PC-9 (cell line): ENCODE results near the gene ATP7B. TPM values are rescaled to one million over a fixed set of nuclear protein-coding genes. Genes with fewer than 3 reads are reported as not detected.

ENCODE experiments used
- BruUV-seq: library from RNA; stranded (reverse); fragments of 400-500 nt; replicated peaks from 2 replicates; lab custom pipeline; 2021; lab: Mats Ljungman, UMichigan
- CTCF ChIA-PET: fragments of 300-600 bp; sonication (Branson Sonifier 250); formaldehyde crosslinking; loops from one replicate; lab custom pipeline; 2022; ENCODE audit warnings: antibody characterized with exemption; lab: Charles Lee
- POLR2A ChIA-PET: fragments of 300-600 bp; sonication (Branson Sonifier 250); formaldehyde crosslinking; loops from one replicate; lab custom pipeline; 2022; ENCODE audit warnings: antibody characterized with exemption; ENCODE audit not compliant: unreplicated experiment; lab: Charles Lee
- DNase-seq, 2 experiments: peaks; one replicate each; pipeline versions ENCODE4 v3.0.0 to v3.0.0-alpha.2; 2015 to 2022; ENCODE audit warnings: mixed read lengths in 1 of 2
- H2AFZ ChIP-seq: fragments of 200-600 bp; sonication (generic); 2 replicates; pipeline ENCODE4 v1.8.1; 2017; ENCODE audit warnings: antibody characterized with exemption
- H3F3A ChIP-seq: fragments of 200-600 bp; sonication (generic); 2 replicates; pipeline ENCODE4 v1.8.1; 2017; ENCODE audit warnings: antibody characterized with exemption, mild to moderate bottlenecking, low read depth; ENCODE audit not compliant: insufficient read depth
- H3K27ac ChIP-seq: fragments of 200-600 bp; sonication (generic); 2 replicates; pipeline ENCODE4 v1.6.1; 2016; ENCODE audit warnings: mixed run types
- H3K27me3 ChIP-seq: fragments of 200-600 bp; sonication (generic); 2 replicates; pipeline ENCODE4 v1.6.1; 2016; ENCODE audit warnings: low read depth, mixed run types; ENCODE audit not compliant: insufficient read depth
- H3K36me3 ChIP-seq: fragments of 200-600 bp; sonication (generic); 2 replicates; pipeline ENCODE4 v1.6.1; 2016; ENCODE audit warnings: low read depth, mixed run types
- H3K4me1 ChIP-seq: fragments of 200-600 bp; sonication (generic); replicated peaks from 2 replicates; pipeline ENCODE4 v1.6.1; 2016; ENCODE audit warnings: mixed run types; ENCODE audit not compliant: insufficient read depth
- H3K4me2 ChIP-seq: fragments of 200-600 bp; sonication (generic); 2 replicates; pipeline ENCODE4 v1.6.1; 2017; ENCODE audit warnings: mixed run types
- H3K4me3 ChIP-seq: fragments of 200-600 bp; sonication (generic); 2 replicates; pipeline ENCODE4 v1.6.1; 2016; ENCODE audit warnings: mixed run types
- H3K79me2 ChIP-seq: fragments of 200-600 bp; sonication (generic); 2 replicates; pipeline ENCODE4 v1.6.1; 2017; ENCODE audit warnings: low read depth, mixed run types
- H3K9me2 ChIP-seq: fragments of 200-600 bp; sonication (generic); 2 replicates; pipeline ENCODE4 v1.8.1; 2017; ENCODE audit warnings: mild to moderate bottlenecking; ENCODE audit not compliant: insufficient read depth
- H3K9me3 ChIP-seq: fragments of 200-600 bp; sonication (generic); 2 replicates; pipeline ENCODE4 v1.8.1; 2016; ENCODE audit warnings: low read depth; ENCODE audit not compliant: insufficient read depth
- H4K20me1 ChIP-seq: fragments of 200-600 bp; sonication (generic); 2 replicates; pipeline ENCODE4 v1.8.1; 2017; ENCODE audit not compliant: insufficient read depth
- EZH2 ChIP-seq: fragments of 200-600 bp; sonication (generic); IDR thresholded peaks from 2 replicates; pipeline ENCODE4 v1.8.0; 2017; ENCODE audit warnings: antibody characterized with exemption, low read depth
- intact Hi-C: fragments of 100-400 bp; cut with micrococcal nuclease; formaldehyde crosslinking; loops from one replicate; pipeline ENCODE4 v1.10.0; 2022; ENCODE audit not compliant: unreplicated experiment
- total RNA-seq: library from RNA; stranded (reverse); gene quantifications from 2 replicates; pipeline ENCODE4 v1.2.3, GENCODE V29; 2021
- TF ChIP-seq, protein P1 (sequence below): fragments of 200-600 bp; sonication (generic); conservative IDR thresholded peaks from 2 replicates; pipeline ENCODE4 v1.6.1; 2017; ENCODE audit warnings: mixed run types, antibody characterized with exemption, mild to moderate bottlenecking, moderate library complexity

The ATP7B gene
- total RNA-seq, 1 experiment from 2014 or later: 1.2 TPM

DNA sequence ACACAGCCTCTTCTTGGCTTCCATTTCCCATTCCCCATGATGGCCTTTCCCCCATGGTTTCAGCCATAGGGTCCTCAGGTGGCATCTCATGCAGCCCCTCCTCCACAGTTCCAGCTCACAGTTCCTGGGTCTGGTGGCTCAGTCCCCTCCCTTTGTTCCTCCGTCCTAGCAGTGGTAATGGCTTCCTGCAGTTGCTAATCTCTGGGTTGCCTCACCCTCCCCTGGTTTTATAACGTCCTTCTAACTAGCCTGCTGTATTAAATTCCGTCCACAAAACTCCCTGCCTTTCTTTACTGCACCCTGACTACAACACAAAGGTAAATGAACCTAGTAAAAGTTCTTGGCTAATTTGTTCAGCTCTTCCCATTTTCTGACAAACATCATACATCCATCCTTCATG is 118.6 kb downstream of the ATP7B start:
- DNase-seq: no peak
- H4K20me1 ChIP-seq: no peaks in the 10 kb centered on the region
- H3K9me3 ChIP-seq: no peaks in the 10 kb centered on the region
- intact Hi-C loops: no loop called here
- H3K27ac ChIP-seq: no peak overlapping the region
- H3F3A ChIP-seq: no peaks in the 10 kb centered on the region
- no peaks in the 10 kb centered on the region for H3K4me1 ChIP-seq
- no peak for TF ChIP-seq EZH2
- TF ChIP-seq, protein P1, sequence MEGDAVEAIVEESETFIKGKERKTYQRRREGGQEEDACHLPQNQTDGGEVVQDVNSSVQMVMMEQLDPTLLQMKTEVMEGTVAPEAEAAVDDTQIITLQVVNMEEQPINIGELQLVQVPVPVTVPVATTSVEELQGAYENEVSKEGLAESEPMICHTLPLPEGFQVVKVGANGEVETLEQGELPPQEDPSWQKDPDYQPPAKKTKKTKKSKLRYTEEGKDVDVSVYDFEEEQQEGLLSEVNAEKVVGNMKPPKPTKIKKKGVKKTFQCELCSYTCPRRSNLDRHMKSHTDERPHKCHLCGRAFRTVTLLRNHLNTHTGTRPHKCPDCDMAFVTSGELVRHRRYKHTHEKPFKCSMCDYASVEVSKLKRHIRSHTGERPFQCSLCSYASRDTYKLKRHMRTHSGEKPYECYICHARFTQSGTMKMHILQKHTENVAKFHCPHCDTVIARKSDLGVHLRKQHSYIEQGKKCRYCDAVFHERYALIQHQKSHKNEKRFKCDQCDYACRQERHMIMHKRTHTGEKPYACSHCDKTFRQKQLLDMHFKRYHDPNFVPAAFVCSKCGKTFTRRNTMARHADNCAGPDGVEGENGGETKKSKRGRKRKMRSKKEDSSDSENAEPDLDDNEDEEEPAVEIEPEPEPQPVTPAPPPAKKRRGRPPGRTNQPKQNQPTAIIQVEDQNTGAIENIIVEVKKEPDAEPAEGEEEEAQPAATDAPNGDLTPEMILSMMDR: no peak
- peaks cover 36% of the 10 kb centered on the region for H3K27me3 ChIP-seq
- H3K4me2 ChIP-seq: no peak overlapping the region
- no TSS peak for BruUV-seq
- no peaks in the 10 kb centered on the region for H3K36me3 ChIP-seq
- H3K79me2 ChIP-seq: no peaks in the 10 kb centered on the region
- POLR2A ChIA-PET: no interaction called here
- CTCF ChIA-PET: no interaction called here
- no peak overlapping the region for H3K4me3 ChIP-seq
- H2AFZ ChIP-seq: no peak overlapping the region
- no peaks in the 10 kb centered on the region for H3K9me2 ChIP-seq

DNA sequence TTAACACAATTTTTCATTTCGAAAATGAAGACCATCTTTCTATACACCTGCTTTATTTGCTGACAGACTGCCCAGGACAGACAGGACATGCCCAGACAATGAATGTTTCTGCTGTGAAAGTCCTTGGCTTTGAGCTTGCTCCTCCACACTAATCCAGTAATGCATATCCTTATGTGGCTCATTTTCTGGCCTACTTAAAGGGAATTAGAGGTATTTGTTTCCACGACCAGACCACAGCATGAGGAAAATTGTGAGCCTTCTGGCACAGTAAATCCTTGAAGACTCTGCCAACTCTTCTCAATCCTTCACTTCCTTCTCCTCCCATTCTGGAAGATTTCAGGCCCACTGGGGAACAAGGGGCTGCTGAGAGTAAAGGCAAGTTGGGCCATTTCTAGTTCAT is 123.8 kb downstream of the ATP7B start:
- H4K20me1 ChIP-seq: no peaks in the 10 kb centered on the region
- DNase-seq: no peak
- H3K4me1 ChIP-seq: no peaks in the 10 kb centered on the region
- H3K36me3 ChIP-seq: no peaks in the 10 kb centered on the region
- intact Hi-C loops: no loop called here
- no peaks in the 10 kb centered on the region for H3F3A ChIP-seq
- POLR2A ChIA-PET: no interaction called here
- H3K4me2 ChIP-seq: no peak overlapping the region
- TF ChIP-seq, protein P1: no peak
- TF ChIP-seq EZH2: no peak
- no peak overlapping the region for H2AFZ ChIP-seq
- H3K27me3 ChIP-seq: peaks cover 46% of the 10 kb centered on the region
- CTCF ChIA-PET: no interaction called here
- H3K4me3 ChIP-seq: no peak overlapping the region
- H3K9me3 ChIP-seq: no peaks in the 10 kb centered on the region
- H3K9me2 ChIP-seq: no peaks in the 10 kb centered on the region
- no peaks in the 10 kb centered on the region for H3K79me2 ChIP-seq
- BruUV-seq: no TSS peak
- H3K27ac ChIP-seq: no peak overlapping the region

- no peak for DNase-seq
- Histone ChIP-seq H3F3A (no peaks in the 10 kb centered on the region), H2AFZ (no peak overlapping the region), H3K4me2 (no peak overlapping the region), H3K4me1 (no peaks in the 10 kb centered on the region), H3K9me3 (no peaks in the 10 kb centered on the region), H3K4me3 (no peak overlapping the region), H3K9me2 (no peaks in the 10 kb centered on the region), H4K20me1 (no peaks in the 10 kb centered on the region), H3K79me2 (no peaks in the 10 kb centered on the region), H3K36me3 (no peaks in the 10 kb centered on the region), H3K27me3 (peaks cover 46% of the 10 kb centered on the region), H3K27ac (no peak overlapping the region)
- CTCF ChIA-PET: no interaction called here
- no TSS peak for BruUV-seq
- POLR2A ChIA-PET: no interaction called here
- intact Hi-C loops: no loop called here
- TF ChIP-seq EZH2: no peak
These were observed 125.6 kb downstream of the ATP7B start for GRCh38 chr13:51885651-51886050.

GRCh38 chr13:51883226-51883600 is 128.0 kb downstream of the ATP7B start:
- POLR2A ChIA-PET: no interaction called here
- CTCF ChIA-PET: no interaction called here
- Histone ChIP-seq H4K20me1 (no peaks in the 10 kb centered on the region), H3K79me2 (no peaks in the 10 kb centered on the region), H3K4me1 (no peaks in the 10 kb centered on the region), H3K27ac (no peak overlapping the region), H3K9me2 (no peaks in the 10 kb centered on the region), H3K27me3 (peaks cover 46% of the 10 kb centered on the region), H3F3A (no peaks in the 10 kb centered on the region), H3K9me3 (no peaks in the 10 kb centered on the region), H3K4me3 (no peak overlapping the region), H3K4me2 (no peak overlapping the region), H2AFZ (no peak overlapping the region), H3K36me3 (no peaks in the 10 kb centered on the region)
- no peak for DNase-seq
- no TSS peak for BruUV-seq
- TF ChIP-seq, protein P1: no peak
- no peak for TF ChIP-seq EZH2
- intact Hi-C loops: no loop called here
